Body of pancreas (tissue), 4 donors: ENCODE results near the gene ID4.

Experiments used
- CTCF ChIP-seq, 7 experiments: fragments of 450-650 bp in 4 of 7; fragments of 200-600 bp in 3 of 7; sonication (generic) in 3 of 7; IDR thresholded peaks; one replicate each; pipeline ENCODE4 v1.5.1; 2016 to 2019; ENCODE audit warnings: antibody characterized with exemption in 7 of 7
- POLR2A ChIP-seq, 3 donors: fragments of 450-650 bp; IDR thresholded peaks; one replicate each; pipeline ENCODE4 v1.6.1; 2016; ENCODE audit warnings: antibody characterized with exemption in 3 of 3, mild to moderate bottlenecking in 2 of 3

GRCh38 chr6:19838442-19839236 lies 1.5 kb downstream of the ID4 start:
- TF ChIP-seq CTCF (IDR thresholded peaks at IDR 0.05) (no peak), POLR2A (IDR thresholded peaks at IDR 0.05) (peak in 2 of 3 donors; percentile 82 to 83)
